ENCODE results near the gene CDH4. TPM values are rescaled to one million over a fixed set of nuclear protein-coding genes. Genes with fewer than 3 reads are reported as not detected.

Gene CDH4
- total RNA-seq, 2 donors from 2014 or later = 0.07 to 0.94 TPM

- no peaks in the 10 kb centered on the region for H3K36me3 ChIP-seq
- H3K27me3 ChIP-seq = no peaks in the 10 kb centered on the region
- TF ChIP-seq CTCF (IDR thresholded peaks at IDR 0.05) = no peak
- no peaks in the 10 kb centered on the region for H3K4me1 ChIP-seq
- H3K9me3 ChIP-seq = no peaks in the 10 kb centered on the region
- H3K4me3 ChIP-seq = no peak overlapping the region
- no peak overlapping the region for H3K27ac ChIP-seq
- DNase-seq (ENCODE audit: low spot score) = no peak
Measured at GRCh38 chr20:61662226-61662967, 410.3 kb downstream of the CDH4 start.

DNA sequence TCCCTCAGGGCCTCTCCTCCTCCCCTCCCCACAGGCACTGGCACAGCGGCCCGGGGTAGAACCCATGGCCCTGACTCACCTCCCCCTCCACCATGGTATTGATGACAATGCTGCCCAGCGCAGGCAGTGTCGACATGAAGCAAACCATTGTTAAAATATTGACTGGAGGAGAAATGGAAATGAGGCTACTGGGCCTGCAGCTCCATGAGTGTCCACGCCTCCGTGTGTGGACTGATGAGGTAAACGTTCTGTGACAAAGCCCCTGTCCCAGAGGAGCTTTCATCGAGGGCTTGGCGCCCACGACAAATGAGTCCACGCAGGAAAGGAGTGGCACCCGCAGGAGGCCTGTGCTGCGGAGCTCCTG, 410.9 kb downstream of the CDH4 start:
- Histone ChIP-seq H3K27ac (no peak overlapping the region), H3K9me3 (no peaks in the 10 kb centered on the region), H3K4me1 (no peaks in the 10 kb centered on the region), H3K27me3 (no peaks in the 10 kb centered on the region), H3K4me3 (no peak overlapping the region), H3K36me3 (no peaks in the 10 kb centered on the region)
- no peak for DNase-seq (ENCODE audit: low spot score)
- no peak for TF ChIP-seq CTCF (IDR thresholded peaks at IDR 0.05)

GRCh38 chr20:61663521-61664425, 411.7 kb downstream of the CDH4 start:
- Histone ChIP-seq H3K27ac (no peak overlapping the region), H3K36me3 (no peaks in the 10 kb centered on the region), H3K4me3 (no peak overlapping the region), H3K4me1 (no peaks in the 10 kb centered on the region), H3K9me3 (no peaks in the 10 kb centered on the region), H3K27me3 (no peaks in the 10 kb centered on the region)
- TF ChIP-seq CTCF (IDR thresholded peaks at IDR 0.05) = no peak
- DNase-seq (ENCODE audit: low spot score) = no peak

DNA sequence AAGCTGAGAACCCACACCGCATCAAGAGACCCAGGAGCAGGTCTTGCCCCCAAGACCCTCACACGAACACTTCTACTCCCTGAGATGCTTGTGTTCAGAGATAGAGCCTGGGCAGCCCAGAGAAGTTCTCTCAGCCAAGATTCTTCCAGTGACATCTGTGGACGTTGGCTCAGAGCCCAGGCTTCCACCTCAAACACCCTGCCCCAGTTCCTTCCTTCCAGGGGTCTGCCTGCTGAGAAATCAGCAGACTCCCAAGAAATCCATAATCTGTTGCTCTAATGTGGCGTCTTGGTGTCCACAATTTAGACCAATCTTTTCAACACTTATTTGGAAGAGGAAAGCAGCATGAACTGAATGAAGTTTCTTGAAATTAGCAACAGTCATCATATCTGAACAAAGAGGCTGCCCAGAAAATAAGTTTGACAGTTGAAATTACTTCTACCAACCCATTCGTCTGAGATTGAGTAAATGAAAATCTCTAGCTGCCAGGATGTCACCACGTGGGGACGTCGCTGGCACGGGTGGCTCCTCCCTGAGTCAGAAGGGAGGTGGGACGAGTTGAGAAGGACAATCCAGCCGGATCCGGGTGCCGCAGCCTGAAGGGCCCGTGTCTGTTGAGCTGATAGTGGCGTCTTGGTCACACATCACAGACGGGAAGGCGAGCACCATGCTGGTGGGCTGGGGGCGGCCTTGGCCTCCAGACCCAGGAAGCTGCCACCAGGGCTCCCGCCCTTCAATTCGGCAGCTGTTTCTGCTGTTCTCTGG, 412.7 kb downstream of the CDH4 start:
- no peaks in the 10 kb centered on the region for H3K27me3 ChIP-seq
- H3K27ac ChIP-seq = no peak overlapping the region
- no peak for TF ChIP-seq CTCF (IDR thresholded peaks at IDR 0.05)
- H3K4me1 ChIP-seq = no peaks in the 10 kb centered on the region
- H3K4me3 ChIP-seq = no peak overlapping the region
- no peaks in the 10 kb centered on the region for H3K9me3 ChIP-seq
- no peaks in the 10 kb centered on the region for H3K36me3 ChIP-seq
- DNase-seq (ENCODE audit: low spot score) = no peak

- H3K27me3 ChIP-seq = no peaks in the 10 kb centered on the region
- H3K36me3 ChIP-seq = no peaks in the 10 kb centered on the region
- no peak overlapping the region for H3K4me3 ChIP-seq
- no peak for DNase-seq (ENCODE audit: low spot score)
- no peak overlapping the region for H3K27ac ChIP-seq
- no peak for TF ChIP-seq CTCF (IDR thresholded peaks at IDR 0.05)
- H3K4me1 ChIP-seq = no peaks in the 10 kb centered on the region
- no peaks in the 10 kb centered on the region for H3K9me3 ChIP-seq
Measured at GRCh38 chr20:61665528-61666470, 413.7 kb downstream of the CDH4 start.
